HEK293 (cell line): ENCODE results near the gene MRGPRD.

Source experiments
- CTCF ChIA-PET: fragments of 350-600 bp; formaldehyde crosslinking; extraction: SDS; loops from one replicate; lab custom pipeline; 2021; ENCODE audit warnings: antibody characterized with exemption; lab: Yijun Ruan, JAX
- POLR2A ChIA-PET: fragments of 300-600 bp; formaldehyde crosslinking; extraction: SDS; loops from one replicate; lab custom pipeline; 2020; ENCODE audit warnings: antibody characterized with exemption, inconsistent platforms; lab: Yijun Ruan, JAX
- H3K27ac ChIP-seq: fragments of 200-500 bp; sonication (Bioruptor generic); 2 replicates; pipeline ENCODE4 v1.5.1; 2014; ENCODE audit warnings: low read depth, low read length, control low read depth, inconsistent platforms; ENCODE audit errors: extremely low read depth
- H3K36me3 ChIP-seq, 2 experiments: fragments of 200-500 bp in 1 of 2; sonication (Bioruptor generic) in 1 of 2; 1 replicate in 1 of 2; 2 replicates in 1 of 2; pipeline ENCODE4 v1.5.1; 2014 to 2017; ENCODE audit warnings: inconsistent platforms in 2 of 2, low read length in 2 of 2; ENCODE audit not compliant: control insufficient read depth in 2 of 2, insufficient read depth in 1 of 2
- H3K4me1 ChIP-seq: fragments of 200-500 bp; sonication (Bioruptor generic); 2 replicates; pipeline ENCODE4 v1.5.1; 2014; ENCODE audit warnings: mild to moderate bottlenecking, low read length, inconsistent platforms; ENCODE audit not compliant: control insufficient read depth, insufficient read depth
- H3K4me3 ChIP-seq: 2 replicates; pipeline ENCODE4 v1.5.1; 2011; ENCODE audit warnings: low read depth, mild to moderate bottlenecking, control low read depth, low read length, moderate library complexity
- H3K9me3 ChIP-seq: fragments of 200-500 bp; sonication (Bioruptor generic); 2 replicates; pipeline ENCODE4 v1.5.1; 2014; ENCODE audit warnings: low read depth, low read length, inconsistent platforms; ENCODE audit not compliant: control insufficient read depth, insufficient read depth
- EGR2 ChIP-seq: fragments of 450-650 bp; formaldehyde crosslinking; IDR thresholded peaks from 2 replicates; pipeline ENCODE4 v1.5.1; 2016; ENCODE audit warnings: low read depth, missing biosample characterization, missing genetic modification characterization
- HOXD13 ChIP-seq: sonication (generic); formaldehyde crosslinking; IDR thresholded peaks from 2 replicates; pipeline ENCODE4 v1.8.0; 2022; ENCODE audit warnings: missing genetic modification reagents, borderline replicate concordance
- KLF9 ChIP-seq: fragments of 450-650 bp; formaldehyde crosslinking; IDR thresholded peaks from 2 replicates; pipeline ENCODE4 v1.5.1; 2016; ENCODE audit warnings: missing biosample characterization, missing genetic modification characterization, low read depth
- TRIM28 ChIP-seq: IDR thresholded peaks from 2 replicates; pipeline ENCODE4 v1.6.1; 2011; ENCODE audit warnings: low read length, control low read depth, borderline replicate concordance
- ZNF561 ChIP-seq: fragments of 450-650 bp; IDR thresholded peaks from 2 replicates; pipeline ENCODE4 v1.5.1; 2018; ENCODE audit warnings: missing biosample characterization, missing genetic modification characterization, borderline replicate concordance
- ZNF707 ChIP-seq: fragments of 450-650 bp; formaldehyde crosslinking; IDR thresholded peaks from 2 replicates; pipeline ENCODE4 v1.5.1; 2016; ENCODE audit warnings: missing biosample characterization, missing genetic modification characterization
- ZNF837 ChIP-seq: fragments of 450-650 bp; formaldehyde crosslinking; IDR thresholded peaks from 2 replicates; pipeline ENCODE4 v1.5.1; 2016; ENCODE audit warnings: missing biosample characterization, missing genetic modification characterization
- ZSCAN16 ChIP-seq: fragments of 450-650 bp; formaldehyde crosslinking; IDR thresholded peaks from 2 replicates; pipeline ENCODE4 v1.5.1; 2016; ENCODE audit warnings: missing biosample characterization, missing genetic modification characterization
- TF ChIP-seq, protein P1 (sequence below): fragments of 450-650 bp; formaldehyde crosslinking; IDR thresholded peaks from 2 replicates; pipeline ENCODE4 v1.5.1; 2016; ENCODE audit warnings: missing biosample characterization, missing genetic modification characterization
- TF ChIP-seq, protein P2 (sequence below): fragments of 450-650 bp; formaldehyde crosslinking; IDR thresholded peaks from 2 replicates; pipeline ENCODE4 v1.5.1; 2016; ENCODE audit warnings: missing biosample characterization, missing genetic modification characterization
- TF ChIP-seq, protein P3 (sequence below): fragments of 450-650 bp; formaldehyde crosslinking; IDR thresholded peaks from 2 replicates; pipeline ENCODE4 v1.5.1; 2017; ENCODE audit warnings: missing biosample characterization, missing genetic modification characterization

Gene MRGPRD

DNA sequence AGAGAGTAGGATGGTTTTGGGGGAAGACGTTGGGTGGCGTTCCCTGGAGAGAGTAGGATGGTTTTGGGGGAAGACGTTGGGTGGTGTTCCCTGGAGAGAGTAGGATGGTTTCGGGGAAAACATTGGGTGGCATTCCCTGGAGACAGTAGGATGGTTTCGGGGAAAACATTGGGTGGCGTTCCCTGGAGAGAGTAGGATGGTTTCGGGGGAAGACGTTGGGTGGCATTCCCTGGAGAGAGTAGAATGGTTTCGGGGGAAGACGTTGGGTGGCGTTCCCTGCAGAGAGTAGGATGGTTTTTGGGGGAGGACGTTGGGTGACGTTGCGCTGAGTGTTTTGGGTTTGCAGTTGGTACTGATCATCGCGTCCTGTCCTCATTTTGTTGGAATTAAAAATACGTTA is 48.9 kb downstream of the MRGPRD start:
- Histone ChIP-seq H3K4me1 (no peaks in the 10 kb centered on the region), H3K27ac (no peak overlapping the region), H3K36me3 (peaks cover 1 to 99% of the 10 kb centered on the region in 2 experiments; a peak in 2 of 3 replicates), H3K4me3 (no peak overlapping the region), H3K9me3 (no peaks in the 10 kb centered on the region)
- TF ChIP-seq ZSCAN16 (tag by site-specific recombination): no peak
- TF ChIP-seq, protein P1, sequence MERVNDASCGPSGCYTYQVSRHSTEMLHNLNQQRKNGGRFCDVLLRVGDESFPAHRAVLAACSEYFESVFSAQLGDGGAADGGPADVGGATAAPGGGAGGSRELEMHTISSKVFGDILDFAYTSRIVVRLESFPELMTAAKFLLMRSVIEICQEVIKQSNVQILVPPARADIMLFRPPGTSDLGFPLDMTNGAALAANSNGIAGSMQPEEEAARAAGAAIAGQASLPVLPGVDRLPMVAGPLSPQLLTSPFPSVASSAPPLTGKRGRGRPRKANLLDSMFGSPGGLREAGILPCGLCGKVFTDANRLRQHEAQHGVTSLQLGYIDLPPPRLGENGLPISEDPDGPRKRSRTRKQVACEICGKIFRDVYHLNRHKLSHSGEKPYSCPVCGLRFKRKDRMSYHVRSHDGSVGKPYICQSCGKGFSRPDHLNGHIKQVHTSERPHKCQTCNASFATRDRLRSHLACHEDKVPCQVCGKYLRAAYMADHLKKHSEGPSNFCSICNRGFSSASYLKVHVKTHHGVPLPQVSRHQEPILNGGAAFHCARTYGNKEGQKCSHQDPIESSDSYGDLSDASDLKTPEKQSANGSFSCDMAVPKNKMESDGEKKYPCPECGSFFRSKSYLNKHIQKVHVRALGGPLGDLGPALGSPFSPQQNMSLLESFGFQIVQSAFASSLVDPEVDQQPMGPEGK: no peak
- TF ChIP-seq KLF9 (tag by site-specific recombination): no peak
- TF ChIP-seq EGR2 (tag by site-specific recombination): peak; percentile 78; the same call in 1 of the 2 replicates
- ChIA-PET CTCF (interaction anchor here (0.5 kb wide), 2 partner anchors 41 to 490 kb away, joined by 3 read pairs; no protein-coding TSS in a partner anchor), POLR2A (no interaction called here)

DNA sequence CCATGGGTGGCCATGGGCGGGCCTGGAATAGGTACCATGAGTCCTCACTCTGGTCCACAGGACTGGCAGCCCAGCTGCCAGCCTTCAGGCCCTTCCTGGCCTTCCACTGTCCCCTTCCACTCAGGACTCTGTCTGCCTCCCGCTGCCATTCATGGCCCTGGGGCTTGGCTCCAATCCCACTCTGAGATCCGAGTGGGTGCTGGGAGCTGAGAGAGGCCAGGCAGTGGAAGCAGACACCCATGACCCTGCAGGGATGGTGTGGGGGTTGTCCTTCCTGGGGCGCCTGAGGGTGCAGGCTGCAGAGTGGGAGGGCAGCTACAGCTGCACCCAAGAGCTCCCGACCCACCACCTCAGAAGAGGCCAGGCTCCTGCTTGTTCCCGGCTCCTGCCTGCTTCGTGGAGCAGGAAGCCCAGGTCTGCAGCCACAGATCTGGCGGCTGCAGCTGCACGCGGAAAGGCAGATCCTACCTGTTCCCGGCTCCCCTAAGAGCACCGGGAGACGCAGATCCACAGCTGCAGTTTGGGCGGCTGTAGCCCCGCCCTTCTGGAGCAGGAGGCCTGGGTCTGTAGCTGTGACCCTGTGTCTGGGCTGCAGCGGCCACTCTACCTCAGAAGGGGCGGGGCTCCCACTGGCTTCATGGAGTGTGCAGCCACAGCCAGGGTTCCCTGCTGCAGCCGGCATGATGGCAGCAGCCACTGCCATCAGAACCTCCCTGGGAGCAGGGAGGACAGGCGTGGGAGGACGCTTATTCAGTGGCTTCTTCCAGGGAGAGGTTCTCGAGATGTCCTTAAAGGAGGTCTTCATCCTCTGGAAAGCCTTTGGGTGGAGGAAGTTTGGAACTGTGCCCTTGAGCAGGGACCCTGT is 49.6 kb downstream of the MRGPRD start:
- Histone ChIP-seq H3K36me3 (peaks cover 5 to 97% of the 10 kb centered on the region in 2 experiments; a peak in 2 of 3 replicates), H3K4me3 (no peak overlapping the region), H3K4me1 (no peaks in the 10 kb centered on the region), H3K9me3 (no peaks in the 10 kb centered on the region), H3K27ac (no peak overlapping the region)
- TF ChIP-seq ZNF561: no peak
- TF ChIP-seq, protein P2, sequence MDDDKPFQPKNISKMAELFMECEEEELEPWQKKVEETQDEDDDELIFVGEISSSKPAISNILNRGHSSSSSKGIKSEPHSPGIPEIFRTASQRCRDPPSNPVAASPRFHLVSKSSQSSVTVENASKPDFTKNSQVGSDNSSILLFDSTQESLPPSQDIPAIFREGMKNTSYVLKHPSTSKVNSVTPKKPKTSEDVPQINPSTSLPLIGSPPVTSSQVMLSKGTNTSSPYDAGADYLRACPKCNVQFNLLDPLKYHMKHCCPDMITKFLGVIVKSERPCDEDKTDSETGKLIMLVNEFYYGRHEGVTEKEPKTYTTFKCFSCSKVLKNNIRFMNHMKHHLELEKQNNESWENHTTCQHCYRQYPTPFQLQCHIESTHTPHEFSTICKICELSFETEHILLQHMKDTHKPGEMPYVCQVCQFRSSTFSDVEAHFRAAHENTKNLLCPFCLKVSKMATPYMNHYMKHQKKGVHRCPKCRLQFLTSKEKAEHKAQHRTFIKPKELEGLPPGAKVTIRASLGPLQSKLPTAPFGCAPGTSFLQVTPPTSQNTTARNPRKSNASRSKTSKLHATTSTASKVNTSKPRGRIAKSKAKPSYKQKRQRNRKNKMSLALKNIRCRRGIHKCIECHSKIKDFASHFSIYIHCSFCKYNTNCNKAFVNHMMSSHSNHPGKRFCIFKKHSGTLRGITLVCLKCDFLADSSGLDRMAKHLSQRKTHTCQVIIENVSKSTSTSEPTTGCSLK: no peak
- TF ChIP-seq HOXD13: no peak
- no peak for TF ChIP-seq ZNF837
- TF ChIP-seq TRIM28: no peak
- TF ChIP-seq, protein P3, sequence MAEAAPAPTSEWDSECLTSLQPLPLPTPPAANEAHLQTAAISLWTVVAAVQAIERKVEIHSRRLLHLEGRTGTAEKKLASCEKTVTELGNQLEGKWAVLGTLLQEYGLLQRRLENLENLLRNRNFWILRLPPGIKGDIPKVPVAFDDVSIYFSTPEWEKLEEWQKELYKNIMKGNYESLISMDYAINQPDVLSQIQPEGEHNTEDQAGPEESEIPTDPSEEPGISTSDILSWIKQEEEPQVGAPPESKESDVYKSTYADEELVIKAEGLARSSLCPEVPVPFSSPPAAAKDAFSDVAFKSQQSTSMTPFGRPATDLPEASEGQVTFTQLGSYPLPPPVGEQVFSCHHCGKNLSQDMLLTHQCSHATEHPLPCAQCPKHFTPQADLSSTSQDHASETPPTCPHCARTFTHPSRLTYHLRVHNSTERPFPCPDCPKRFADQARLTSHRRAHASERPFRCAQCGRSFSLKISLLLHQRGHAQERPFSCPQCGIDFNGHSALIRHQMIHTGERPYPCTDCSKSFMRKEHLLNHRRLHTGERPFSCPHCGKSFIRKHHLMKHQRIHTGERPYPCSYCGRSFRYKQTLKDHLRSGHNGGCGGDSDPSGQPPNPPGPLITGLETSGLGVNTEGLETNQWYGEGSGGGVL: no peak
- no peak for TF ChIP-seq ZNF707 (tag by site-specific recombination)
- ChIA-PET CTCF (interaction anchor here (0.5 kb wide), 1 partner anchor 490 kb away, joined by 3 read pairs; no protein-coding TSS in a partner anchor), POLR2A (no interaction called here)
